Breast epithelium (tissue), 3 donors: ENCODE results near the gene P2RY14.

Experiments used
- POLR2A ChIP-seq: fragments of 450-650 bp; IDR thresholded peaks from one replicate; pipeline ENCODE4 v1.6.1; 2016; ENCODE audit warnings: antibody characterized with exemption, mild to moderate bottlenecking, moderate library complexity
- POLR2AphosphoS5 ChIP-seq, 3 donors: sonication (generic); formaldehyde crosslinking; IDR thresholded peaks; one replicate each; pipeline ENCODE4 v1.6.1; 2017; ENCODE audit warnings: antibody characterized with exemption in 3 of 3
- TF ChIP-seq, protein P1 (sequence below), 3 donors: fragments of 450-650 bp; IDR thresholded peaks; one replicate each; pipeline ENCODE4 v1.5.1; 2016 to 2017; ENCODE audit warnings: antibody characterized with exemption in 3 of 3, mild to moderate bottlenecking in 3 of 3, moderate library complexity in 3 of 3

DNA sequence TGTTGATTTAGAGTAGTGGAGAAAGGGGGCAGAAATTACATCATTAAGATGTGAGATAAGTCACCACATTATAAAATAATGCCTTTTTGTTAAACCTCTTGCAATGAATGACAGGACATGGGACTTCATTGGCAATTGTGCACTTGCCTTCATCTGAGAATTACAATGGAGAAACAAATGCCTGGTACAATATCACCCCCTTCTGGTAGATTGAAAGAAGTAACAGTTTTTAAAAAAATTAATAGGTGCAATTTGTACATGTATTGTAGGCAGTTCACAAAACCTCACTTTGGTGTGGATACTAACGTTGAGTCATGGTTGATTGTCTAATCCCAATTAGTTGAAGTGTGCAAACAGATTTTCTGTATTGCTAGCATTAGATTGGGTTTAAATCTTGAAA lies 4.6 kb upstream of the P2RY14 start:
- TF ChIP-seq POLR2A (no peak), POLR2AphosphoS5 (IDR thresholded peaks at IDR 0.05) (no peak)
- TF ChIP-seq, protein P1, sequence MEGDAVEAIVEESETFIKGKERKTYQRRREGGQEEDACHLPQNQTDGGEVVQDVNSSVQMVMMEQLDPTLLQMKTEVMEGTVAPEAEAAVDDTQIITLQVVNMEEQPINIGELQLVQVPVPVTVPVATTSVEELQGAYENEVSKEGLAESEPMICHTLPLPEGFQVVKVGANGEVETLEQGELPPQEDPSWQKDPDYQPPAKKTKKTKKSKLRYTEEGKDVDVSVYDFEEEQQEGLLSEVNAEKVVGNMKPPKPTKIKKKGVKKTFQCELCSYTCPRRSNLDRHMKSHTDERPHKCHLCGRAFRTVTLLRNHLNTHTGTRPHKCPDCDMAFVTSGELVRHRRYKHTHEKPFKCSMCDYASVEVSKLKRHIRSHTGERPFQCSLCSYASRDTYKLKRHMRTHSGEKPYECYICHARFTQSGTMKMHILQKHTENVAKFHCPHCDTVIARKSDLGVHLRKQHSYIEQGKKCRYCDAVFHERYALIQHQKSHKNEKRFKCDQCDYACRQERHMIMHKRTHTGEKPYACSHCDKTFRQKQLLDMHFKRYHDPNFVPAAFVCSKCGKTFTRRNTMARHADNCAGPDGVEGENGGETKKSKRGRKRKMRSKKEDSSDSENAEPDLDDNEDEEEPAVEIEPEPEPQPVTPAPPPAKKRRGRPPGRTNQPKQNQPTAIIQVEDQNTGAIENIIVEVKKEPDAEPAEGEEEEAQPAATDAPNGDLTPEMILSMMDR (IDR thresholded peaks at IDR 0.05): peak; percentile 27 to 79 (median 70)
